Ramos (cell line): Measurements from ENCODE around the gene B2M.
"Not testable (repeated sequence)": the region's sequence is repeated elsewhere in the genome, so short reads cannot be mapped to it uniquely, and the experiment has no call there.

Source experiments
- in situ Hi-C: fragments of 300-500 bp; cut with MboI; formaldehyde crosslinking; loops from one replicate; pipeline ENCODE4 v1.14.3; 2022; ENCODE audit warnings: low sequenced_read_pairs; ENCODE audit not compliant: unreplicated experiment

Gene B2M

DNA sequence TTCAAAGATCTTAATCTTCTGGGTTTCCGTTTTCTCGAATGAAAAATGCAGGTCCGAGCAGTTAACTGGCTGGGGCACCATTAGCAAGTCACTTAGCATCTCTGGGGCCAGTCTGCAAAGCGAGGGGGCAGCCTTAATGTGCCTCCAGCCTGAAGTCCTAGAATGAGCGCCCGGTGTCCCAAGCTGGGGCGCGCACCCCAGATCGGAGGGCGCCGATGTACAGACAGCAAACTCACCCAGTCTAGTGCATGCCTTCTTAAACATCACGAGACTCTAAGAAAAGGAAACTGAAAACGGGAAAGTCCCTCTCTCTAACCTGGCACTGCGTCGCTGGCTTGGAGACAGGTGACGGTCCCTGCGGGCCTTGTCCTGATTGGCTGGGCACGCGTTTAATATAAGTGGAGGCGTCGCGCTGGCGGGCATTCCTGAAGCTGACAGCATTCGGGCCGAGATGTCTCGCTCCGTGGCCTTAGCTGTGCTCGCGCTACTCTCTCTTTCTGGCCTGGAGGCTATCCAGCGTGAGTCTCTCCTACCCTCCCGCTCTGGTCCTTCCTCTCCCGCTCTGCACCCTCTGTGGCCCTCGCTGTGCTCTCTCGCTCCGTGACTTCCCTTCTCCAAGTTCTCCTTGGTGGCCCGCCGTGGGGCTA, at the start of gene B2M, which contains the start of gene PATL2:
TSS of gene B2M (plus strand) at position 422 of the 647 bp plus-strand sequence. CDS start at position 452, 30 bp downstream.
TSS of gene PATL2 (minus strand) at position 228 of the 647 bp plus-strand sequence. CDS start 34,833 bp downstream, outside the sequence.
- in situ Hi-C loops, result loop anchor here (25.0 kb wide), 2 partner anchors 851 to 924 kb away; partner anchors contain the start of genes ELL3 and SERF2

GRCh38 chr15:44661576-44661975, 49.7 kb upstream of the B2M start:
- in situ Hi-C loops, result no loop called here

- in situ Hi-C loops, result no loop called here
Measured at GRCh38 chr15:44662478-44663409, 48.6 kb upstream of the B2M start.

DNA sequence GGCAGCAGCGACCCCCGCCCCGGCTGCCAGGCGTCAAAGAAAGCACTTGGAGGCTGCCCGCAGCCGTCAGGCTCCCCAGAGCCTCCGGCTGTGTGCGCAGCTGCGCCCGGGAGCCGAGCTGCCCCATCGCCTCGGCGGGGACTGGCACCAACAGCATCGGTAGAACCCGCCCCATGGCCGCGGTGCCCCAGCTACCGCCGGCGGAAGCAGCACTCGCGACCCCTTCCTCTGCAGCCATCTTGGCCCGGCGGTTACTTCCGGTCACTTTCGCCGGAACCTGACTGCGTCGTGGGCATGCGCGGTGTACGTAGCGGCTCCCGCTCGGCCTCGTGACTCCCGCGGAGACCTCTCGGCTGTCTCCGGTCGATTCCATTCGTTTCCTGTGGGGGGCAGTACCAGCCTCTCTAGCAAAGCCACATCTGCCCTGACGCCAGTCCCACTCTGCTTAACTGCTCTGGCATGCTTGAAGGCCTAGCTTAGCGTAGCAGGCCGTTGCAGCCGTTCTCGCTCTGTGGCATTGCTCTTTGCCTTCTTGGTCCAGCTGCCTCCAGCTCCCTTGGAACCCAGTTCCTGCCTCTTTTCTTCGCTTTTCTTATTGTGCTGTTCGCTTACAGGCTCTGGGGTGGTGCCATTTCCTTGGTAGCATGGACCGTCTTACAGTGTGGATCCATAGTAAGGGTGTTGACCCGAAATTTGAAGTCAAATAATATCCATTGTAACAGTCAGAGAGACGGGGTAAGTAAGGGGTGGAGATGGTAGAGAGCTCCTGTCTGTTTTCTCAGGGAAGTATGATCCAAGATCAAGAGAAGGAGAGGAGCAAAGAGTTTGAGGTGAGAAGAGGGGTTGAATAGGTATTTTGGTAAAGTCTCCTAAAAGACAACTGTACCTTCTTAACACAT, 47.7 kb upstream of the B2M start, which contains the start of gene SPG11:
TSS of gene SPG11 (minus strand) at position 253 of the 899 bp plus-strand sequence. CDS start at position 238, 15 bp downstream.
- in situ Hi-C loops, result no loop called here

DNA sequence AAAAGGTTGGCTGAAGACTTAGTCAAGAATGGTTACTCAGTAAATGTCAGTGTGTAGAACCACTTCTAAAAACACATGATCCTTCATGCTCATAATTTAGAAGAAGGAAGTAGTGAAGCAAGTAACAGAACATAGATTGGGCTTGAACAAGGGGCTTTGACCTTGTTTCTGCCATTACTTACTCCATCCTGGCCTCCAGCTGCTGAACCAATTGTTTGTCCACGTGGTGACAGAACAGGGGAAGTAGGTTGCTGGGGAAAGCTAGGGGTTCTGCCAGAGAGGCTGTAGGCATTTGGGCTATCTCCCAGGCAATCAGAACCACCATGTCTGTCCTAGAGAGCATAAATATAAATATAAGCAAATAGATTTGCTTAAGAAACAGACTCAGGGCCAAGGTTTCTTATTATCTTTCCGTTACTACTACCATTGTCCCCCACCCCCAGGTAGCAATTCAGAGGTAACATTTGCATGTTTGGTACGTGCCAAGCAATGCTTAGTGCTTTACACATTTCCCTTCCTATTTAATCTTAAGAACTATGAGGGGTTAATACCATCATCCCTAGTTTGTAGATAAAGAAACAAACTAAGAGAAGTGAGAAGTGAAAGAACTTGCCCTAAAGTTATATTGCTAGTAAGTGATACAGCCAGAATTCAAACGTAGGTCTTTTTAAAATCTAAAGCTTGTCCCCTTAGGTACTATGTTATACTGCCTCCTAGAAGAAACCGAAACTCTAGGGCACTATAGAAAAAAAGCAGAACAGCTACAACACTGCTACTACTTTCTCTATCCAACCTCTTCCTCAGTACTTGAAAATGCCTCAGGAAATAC, 44.9 kb upstream of the B2M start:
- in situ Hi-C loops, result loop anchor here (5.0 kb wide), 1 partner anchor 41 kb away; no protein-coding TSS in a partner anchor

- in situ Hi-C loops, result loop anchor here (5.0 kb wide), 1 partner anchor 40 kb away; no protein-coding TSS in a partner anchor
Measured at GRCh38 chr15:44667039-44667360, 44.3 kb upstream of the B2M start.

DNA sequence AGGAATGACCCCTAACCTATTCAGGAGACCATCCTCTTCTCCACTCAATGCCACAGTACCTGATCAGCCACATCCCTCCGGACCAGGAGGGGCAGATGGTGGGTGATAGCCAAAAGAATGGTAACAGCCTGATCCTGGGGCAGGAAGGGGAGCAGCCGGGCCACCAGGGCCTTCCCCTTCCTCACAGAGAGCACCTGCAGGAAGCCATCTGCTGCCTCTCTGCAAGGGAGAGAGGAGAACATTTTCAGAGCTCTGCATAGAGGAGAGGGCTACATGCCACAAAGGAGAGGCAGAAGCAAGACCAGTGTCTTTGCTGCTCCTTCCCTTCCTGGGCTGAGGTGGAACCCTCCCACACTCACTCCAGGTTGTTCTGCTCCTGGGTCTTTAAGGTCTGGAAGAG, 42.4 kb upstream of the B2M start:
- in situ Hi-C loops, result loop anchor here (5.0 kb wide), 1 partner anchor 38 kb away; no protein-coding TSS in a partner anchor

DNA sequence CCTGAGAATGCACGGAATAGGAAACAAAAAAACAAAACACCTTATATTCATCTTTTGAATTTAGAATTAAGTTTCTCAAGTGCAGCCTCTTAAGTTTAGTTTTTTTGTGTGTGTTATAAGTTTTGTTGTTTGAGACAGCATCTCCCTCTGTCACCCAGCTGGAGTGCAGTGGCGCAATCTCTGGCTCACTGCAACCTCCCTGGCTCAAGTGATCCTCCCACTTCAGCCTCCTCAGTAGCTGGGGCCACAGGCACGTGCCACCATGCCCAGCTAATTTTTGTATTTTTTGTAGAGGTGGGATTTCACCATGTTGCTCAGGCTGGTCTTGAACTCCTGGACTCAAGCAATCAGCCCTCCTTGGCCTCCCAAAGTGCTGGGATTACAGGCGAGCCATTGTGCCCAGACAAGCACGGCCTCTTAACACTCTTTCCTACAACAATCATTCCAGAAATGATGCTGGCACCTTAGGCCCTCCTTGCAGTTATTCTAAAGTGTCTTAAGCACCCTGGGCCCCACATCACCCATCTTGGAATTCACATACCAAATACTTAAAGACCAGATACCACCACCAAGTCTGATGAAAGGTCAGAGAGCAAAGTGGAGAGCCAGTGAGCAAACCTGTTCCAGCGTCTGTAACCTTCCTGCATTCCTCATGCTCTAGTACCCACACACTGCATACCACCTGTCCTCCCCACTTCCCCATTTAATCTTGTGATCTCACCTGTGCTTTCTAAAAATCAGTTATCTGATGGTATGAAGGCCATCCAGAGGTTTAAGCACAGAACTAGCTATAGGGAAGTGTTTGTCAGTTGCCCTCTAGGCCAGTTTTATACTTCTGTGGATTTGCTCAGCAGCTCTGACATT, 41.0 kb upstream of the B2M start:
- in situ Hi-C loops, result no loop called here

GRCh38 chr15:44673639-44674038, 37.7 kb upstream of the B2M start:
- in situ Hi-C loops, result no loop called here

DNA sequence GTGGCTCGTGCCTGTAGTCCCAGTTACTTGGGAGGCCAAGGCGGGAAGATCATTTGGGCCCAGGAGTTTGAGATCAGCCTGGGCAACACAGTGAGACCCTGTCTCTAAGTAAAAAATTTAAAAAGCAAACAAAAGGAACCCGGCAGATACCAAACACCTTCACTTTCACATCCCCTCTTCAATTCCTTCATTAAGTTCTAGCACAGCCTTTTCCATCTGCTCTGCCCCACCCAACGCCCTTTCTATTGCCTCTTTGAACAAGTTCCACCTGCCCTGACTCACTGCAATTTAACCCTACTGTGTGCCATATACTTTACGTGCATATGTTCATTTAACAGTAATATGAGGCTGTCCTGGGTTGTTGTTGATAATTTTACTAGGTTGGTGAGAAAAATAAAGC, 35.4 kb upstream of the B2M start:
- in situ Hi-C loops, result no loop called here

- in situ Hi-C loops, result no loop called here
Measured at GRCh38 chr15:44676676-44677075, 34.6 kb upstream of the B2M start.

DNA sequence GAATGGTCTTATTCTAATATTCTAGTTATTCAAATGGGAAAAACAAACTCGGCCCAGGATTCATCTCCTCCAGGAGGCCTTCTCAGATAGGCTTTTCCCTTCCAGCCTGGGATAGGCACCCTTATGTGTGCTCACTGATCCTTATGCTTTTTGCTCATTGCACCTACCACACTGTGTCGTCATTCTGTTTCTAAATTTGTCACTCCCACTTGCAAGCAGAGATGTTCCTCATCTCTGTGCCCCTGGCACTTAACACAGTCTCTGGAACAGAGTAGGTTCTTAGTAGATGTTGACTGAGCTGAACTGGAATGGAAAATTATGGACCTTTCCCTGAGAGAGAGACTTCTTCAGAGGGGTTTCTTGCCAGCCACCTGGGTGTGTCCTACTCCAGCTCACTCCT, 29.1 kb upstream of the B2M start:
- in situ Hi-C loops, result no loop called here

DNA sequence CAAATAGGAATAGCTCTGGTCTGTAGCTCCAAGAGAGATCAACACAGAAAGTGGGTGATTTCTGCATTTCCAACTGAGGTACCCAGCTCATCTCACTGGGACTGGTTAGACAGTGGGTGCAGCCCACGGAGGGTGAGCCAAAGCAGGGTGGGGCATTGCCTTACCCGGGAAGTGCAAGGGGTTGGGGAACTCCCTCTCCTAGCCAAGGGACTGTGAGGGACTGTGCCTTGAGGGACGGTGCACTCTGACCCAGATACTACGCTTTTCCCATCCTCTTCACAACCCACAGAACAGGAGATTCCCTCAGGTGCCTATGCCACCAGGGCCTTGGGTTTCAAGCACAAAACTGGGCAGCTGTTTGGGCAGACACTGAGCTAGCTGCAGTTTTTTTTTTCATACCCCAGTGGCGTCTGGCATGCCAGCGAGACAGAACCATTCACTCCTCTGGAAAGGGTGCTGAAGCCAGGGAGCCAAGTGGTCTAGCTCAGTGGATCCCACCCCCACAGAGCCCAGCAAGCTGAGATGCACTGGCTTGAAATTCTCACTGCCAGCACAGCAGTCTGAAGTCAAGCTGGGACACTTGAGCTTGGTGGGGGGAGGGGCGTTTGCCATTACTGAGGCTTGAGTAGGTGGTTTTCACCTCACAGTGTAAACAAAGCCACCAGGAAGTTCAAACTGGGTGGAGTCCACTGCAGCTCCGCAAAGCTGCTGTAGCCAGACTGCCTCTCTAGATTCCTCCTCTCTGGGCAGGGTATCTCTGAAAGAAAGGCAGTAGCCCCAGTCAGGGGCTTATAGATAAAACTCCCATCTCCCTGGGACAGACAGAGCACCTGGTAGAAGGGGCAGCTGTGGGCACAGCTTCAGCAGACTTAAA, 28.3 kb upstream of the B2M start:
- in situ Hi-C loops, result not testable (repeated sequence)

DNA sequence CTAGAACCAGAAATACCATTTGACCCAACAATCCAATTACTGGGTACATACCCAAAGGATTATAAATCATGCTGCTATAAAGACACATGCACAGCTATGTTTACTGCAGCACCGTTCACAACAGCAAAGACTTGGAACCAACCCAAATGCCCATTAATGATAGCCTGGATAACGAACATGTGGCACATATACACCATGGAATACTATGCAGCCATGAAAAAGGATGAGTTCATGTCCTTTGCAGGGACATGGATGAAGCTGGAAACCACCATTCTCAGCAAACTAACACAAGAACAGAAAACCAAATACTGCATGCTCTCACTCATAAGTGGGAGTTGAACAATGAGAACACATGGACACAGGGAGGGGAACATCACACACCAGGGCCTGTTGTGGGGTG, 22.0 kb upstream of the B2M start:
- in situ Hi-C loops, result not testable (repeated sequence)

DNA sequence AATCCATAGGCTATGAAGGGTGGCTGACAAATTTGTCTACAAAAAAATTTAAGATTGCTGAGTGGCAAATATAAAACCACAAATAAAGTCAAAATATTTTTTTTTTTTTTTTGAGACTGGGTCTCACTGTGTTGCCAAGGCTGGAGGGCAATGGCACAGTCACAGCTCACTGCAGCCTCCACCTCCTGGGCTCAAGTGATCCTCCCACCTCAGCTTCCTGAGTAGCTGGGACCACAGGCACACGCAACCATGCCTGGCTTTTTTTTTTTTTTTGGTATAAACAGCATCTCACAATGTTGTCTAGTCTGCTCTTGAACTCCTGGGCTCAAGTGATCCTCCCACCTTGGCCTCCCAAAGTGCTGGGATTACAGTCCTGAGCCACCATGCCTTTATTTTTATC, 21.1 kb upstream of the B2M start:
- in situ Hi-C loops, result not testable (repeated sequence)

DNA sequence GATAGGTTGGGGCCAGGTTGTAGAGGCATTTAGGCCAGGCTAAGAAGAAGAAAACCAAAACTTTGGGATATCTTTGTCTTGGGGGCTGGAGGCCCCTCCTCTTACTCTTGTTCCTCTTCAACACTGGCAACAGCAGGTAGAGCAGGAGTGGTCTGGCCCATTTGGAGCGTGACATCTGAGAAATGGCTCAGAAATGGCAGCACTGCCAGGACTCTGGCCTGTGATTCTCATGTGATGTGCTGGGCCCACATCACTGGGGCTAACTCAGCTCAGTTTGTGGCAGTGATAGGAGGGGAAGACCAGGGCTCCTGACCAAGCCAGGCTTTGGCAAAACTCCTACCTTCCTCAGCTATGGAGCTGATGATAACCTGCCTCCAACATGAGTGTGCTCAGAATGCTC, 18.7 kb upstream of the B2M start:
- in situ Hi-C loops, result no loop called here

GRCh38 chr15:44694416-44694815, 16.9 kb upstream of the B2M start:
- in situ Hi-C loops, result no loop called here
